SU-DHL-6 (cell line): ENCODE results near the gene PDLIM4.

ENCODE experiments used
- H2AFZ ChIP-seq: fragments of 200-600 bp; sonication (generic); 2 replicates; pipeline ENCODE4 v1.6.1; 2014; ENCODE audit warnings: low read depth, mild to moderate bottlenecking, moderate library complexity, mixed read lengths, antibody characterized with exemption, low read length; ENCODE audit not compliant: severe bottlenecking
- H3F3A ChIP-seq: fragments of 200-600 bp; shearing (Covaris generic); 2 replicates; pipeline ENCODE4 v1.6.0; 2016; ENCODE audit warnings: antibody characterized with exemption, mild to moderate bottlenecking; ENCODE audit not compliant: insufficient read depth
- H3K27ac ChIP-seq: fragments of 200-600 bp; sonication (generic); 2 replicates; pipeline ENCODE4 v1.5.1; 2016; ENCODE audit warnings: low read depth, mild to moderate bottlenecking, low read length, moderate library complexity, mixed read lengths
- H3K27me3 ChIP-seq: fragments of 200-600 bp; sonication (generic), shearing (Covaris generic); 2 replicates; pipeline ENCODE4 v1.6.0; 2014; ENCODE audit warnings: mild to moderate bottlenecking, low read length
- H3K36me3 ChIP-seq: fragments of 200-600 bp; sonication (generic); 2 replicates; pipeline ENCODE4 v1.6.1; 2014; ENCODE audit warnings: mild to moderate bottlenecking, low read length, mixed read lengths
- H3K4me2 ChIP-seq: fragments of 300-600, 200-600 bp; shearing (Covaris generic), sonication (generic); 2 replicates; pipeline ENCODE4 v1.6.0; 2014; ENCODE audit warnings: low read length, low read depth, mild to moderate bottlenecking; ENCODE audit not compliant: poor library complexity, severe bottlenecking
- H3K4me3 ChIP-seq: fragments of 200-600 bp; sonication (generic); 2 replicates; pipeline ENCODE4 v1.5.1; 2014; ENCODE audit warnings: antibody characterized with exemption, low read length, mild to moderate bottlenecking, mixed read lengths; ENCODE audit not compliant: insufficient read depth, poor library complexity, severe bottlenecking
- H3K79me2 ChIP-seq: fragments of 200-600 bp; sonication (generic); 2 replicates; pipeline ENCODE4 v1.6.1; 2014; ENCODE audit warnings: mild to moderate bottlenecking, low read length, moderate library complexity; ENCODE audit not compliant: insufficient read depth
- H3K9ac ChIP-seq: fragments of 200-600 bp; sonication (generic); 2 replicates; pipeline ENCODE4 v1.7.0; 2014; ENCODE audit warnings: mild to moderate bottlenecking, low read length
- H3K9me2 ChIP-seq: fragments of 200-600 bp; sonication (generic); replicated peaks from 2 replicates; pipeline ENCODE4 v1.6.1; 2014; ENCODE audit warnings: low read length; ENCODE audit not compliant: insufficient read depth
- H3K9me3 ChIP-seq: fragments of 200-600 bp; sonication (generic); 2 replicates; pipeline ENCODE4 v1.6.1; 2014; ENCODE audit warnings: low read length, mixed read lengths; ENCODE audit not compliant: insufficient read depth
- H4K20me1 ChIP-seq: fragments of 200-600 bp; sonication (generic); 2 replicates; pipeline ENCODE4 v1.6.1; 2014; ENCODE audit warnings: low read depth, mild to moderate bottlenecking, antibody characterized with exemption, low read length, moderate library complexity, mixed read lengths
- CTCF ChIP-seq: fragments of 200-600 bp; sonication (generic); IDR thresholded peaks from one replicate; pipeline ENCODE4 v1.5.1; 2017; ENCODE audit warnings: antibody characterized with exemption, mild to moderate bottlenecking, low read length, moderate library complexity; ENCODE audit not compliant: insufficient read depth, poor library complexity, severe bottlenecking
- EZH2phosphoT487 ChIP-seq: fragments of 200-600 bp; sonication (generic), shearing (Covaris generic); conservative IDR thresholded peaks from 2 replicates; pipeline ENCODE4 v1.6.1; 2018; ENCODE audit warnings: mild to moderate bottlenecking, antibody characterized with exemption, low read length, moderate library complexity, mixed read lengths

The PDLIM4 gene

GRCh38 chr5:132289097-132289496 is 31.6 kb downstream of the PDLIM4 start:
- Histone ChIP-seq H3K27me3 (no peaks in the 10 kb centered on the region), H3K4me3 (no peak overlapping the region), H2AFZ (no peak overlapping the region), H3K4me2 (no peak overlapping the region), H3K36me3 (no peaks in the 10 kb centered on the region), H3K9ac (no peak overlapping the region), H3F3A (no peaks in the 10 kb centered on the region), H3K9me3 (no peaks in the 10 kb centered on the region), H3K27ac (no peak overlapping the region), H3K9me2 (no peaks in the 10 kb centered on the region), H3K79me2 (no peaks in the 10 kb centered on the region), H4K20me1 (no peaks in the 10 kb centered on the region)
- TF ChIP-seq EZH2phosphoT487 (no peak), CTCF (no peak)

DNA sequence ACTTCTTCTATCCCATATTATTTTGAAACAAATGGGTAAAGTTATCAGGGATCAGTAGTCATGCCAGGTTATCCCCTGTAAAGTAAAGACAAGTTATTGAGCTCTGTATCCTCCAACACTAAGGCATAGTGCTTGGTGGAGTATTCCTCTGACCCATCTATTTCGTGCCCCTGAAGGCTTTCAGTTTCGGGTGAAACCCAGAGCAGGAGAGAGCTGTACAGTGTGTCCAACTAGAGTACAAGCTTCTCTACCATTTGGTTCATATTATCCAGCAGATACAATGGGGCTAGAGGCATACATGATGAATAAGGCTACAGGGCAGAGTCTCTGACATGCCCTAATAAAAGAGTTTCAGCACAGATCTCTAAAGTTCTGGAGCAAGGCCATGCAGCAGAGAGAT is 33.5 kb downstream of the PDLIM4 start:
- TF ChIP-seq EZH2phosphoT487 (no peak), CTCF (no peak)
- Histone ChIP-seq H3K9me2 (no peaks in the 10 kb centered on the region), H2AFZ (no peak overlapping the region), H4K20me1 (no peaks in the 10 kb centered on the region), H3K9ac (no peak overlapping the region), H3K27me3 (no peaks in the 10 kb centered on the region), H3K4me3 (no peak overlapping the region), H3K36me3 (no peaks in the 10 kb centered on the region), H3K27ac (no peak overlapping the region), H3K9me3 (no peaks in the 10 kb centered on the region), H3K4me2 (no peak overlapping the region), H3K79me2 (no peaks in the 10 kb centered on the region), H3F3A (no peaks in the 10 kb centered on the region)

GRCh38 chr5:132293066-132293991 is 35.8 kb downstream of the PDLIM4 start:
- Histone ChIP-seq H3K4me2 (peak overlapping the region; percentile 69), H3K4me3 (peak overlapping the region; percentile 46), H4K20me1 (no peaks in the 10 kb centered on the region), H3K79me2 (no peaks in the 10 kb centered on the region), H2AFZ (peak overlapping the region; percentile 88), H3K27me3 (no peaks in the 10 kb centered on the region), H3K9me2 (no peaks in the 10 kb centered on the region), H3K36me3 (no peaks in the 10 kb centered on the region), H3F3A (no peaks in the 10 kb centered on the region), H3K27ac (no peak overlapping the region), H3K9me3 (no peaks in the 10 kb centered on the region), H3K9ac (peak overlapping the region; percentile 55)
- no peak for TF ChIP-seq CTCF
- TF ChIP-seq EZH2phosphoT487 = no peak
